Measurements from ENCODE around the gene ZNF287.
"Not testable (repeated sequence)": the region's sequence is repeated elsewhere in the genome, so short reads cannot be mapped to it uniquely, and the experiment has no call there.

ZNF287 gene

GRCh38 chr17:16534236-16534635 lies 34.8 kb downstream of the ZNF287 start:
- Mint-ChIP-seq H3K9me3 (no peaks in the 10 kb centered on the region), H3K36me3 (ENCODE audit: low read depth) (no peaks in the 10 kb centered on the region), H3K27ac (no peak overlapping the region), H3K4me1 (ENCODE audit: low read depth) (peaks cover 23% of the 10 kb centered on the region), H3K4me3 (no peak overlapping the region), H3K27me3 (peaks cover 12% of the 10 kb centered on the region)

GRCh38 chr17:16529906-16530305 lies 39.1 kb downstream of the ZNF287 start:
- H3K27ac Mint-ChIP-seq: no peak overlapping the region

GRCh38 chr17:16527298-16527697 lies 41.7 kb downstream of the ZNF287 start:
- peaks cover 6% of the 10 kb centered on the region for H3K4me1 Mint-ChIP-seq (ENCODE audit: low read depth)
- peaks cover 42% of the 10 kb centered on the region for H3K27me3 Mint-ChIP-seq
- no peaks in the 10 kb centered on the region for H3K9me3 Mint-ChIP-seq
- H3K4me3 Mint-ChIP-seq: no peak overlapping the region
- H3K36me3 Mint-ChIP-seq (ENCODE audit: low read depth): no peaks in the 10 kb centered on the region
- H3K27ac Mint-ChIP-seq: no peak overlapping the region

More at GRCh38 chr17:16529906-16530305, 39.1 kb downstream of the ZNF287 start:
- Mint-ChIP-seq H3K4me3 (no peak overlapping the region), H3K36me3 (ENCODE audit: low read depth) (no peaks in the 10 kb centered on the region), H3K27me3 (peaks cover 37% of the 10 kb centered on the region), H3K4me1 (ENCODE audit: low read depth) (peaks cover 2% of the 10 kb centered on the region), H3K9me3 (no peaks in the 10 kb centered on the region)

GRCh38 chr17:16525556-16525955 lies 43.4 kb downstream of the ZNF287 start:
- H3K4me3 Mint-ChIP-seq; H3K27ac Mint-ChIP-seq; H3K9me3 Mint-ChIP-seq; H3K4me1 Mint-ChIP-seq (ENCODE audit: low read depth); H3K36me3 Mint-ChIP-seq (ENCODE audit: low read depth): not testable (repeated sequence)
- peaks cover 37% of the 10 kb centered on the region for H3K27me3 Mint-ChIP-seq

- Mint-ChIP-seq H3K4me3 (no peak overlapping the region), H3K27me3 (peaks cover 42% of the 10 kb centered on the region), H3K9me3 (no peaks in the 10 kb centered on the region), H3K27ac (no peak overlapping the region), H3K4me1 (ENCODE audit: low read depth) (peaks cover 6% of the 10 kb centered on the region), H3K36me3 (ENCODE audit: low read depth) (no peaks in the 10 kb centered on the region)
Observed at GRCh38 chr17:16521070-16521727, 47.8 kb downstream of the ZNF287 start.

GRCh38 chr17:16519021-16519420 lies 50.0 kb downstream of the ZNF287 start:
- Mint-ChIP-seq H3K4me3 (no peak overlapping the region), H3K27ac (no peak overlapping the region), H3K27me3 (peaks cover 40% of the 10 kb centered on the region), H3K36me3 (ENCODE audit: low read depth) (no peaks in the 10 kb centered on the region), H3K4me1 (ENCODE audit: low read depth) (peaks cover 2% of the 10 kb centered on the region), H3K9me3 (no peaks in the 10 kb centered on the region)

GRCh38 chr17:16517477-16517876 lies 51.5 kb downstream of the ZNF287 start:
- H3K9me3 Mint-ChIP-seq: no peaks in the 10 kb centered on the region
- peaks cover 42% of the 10 kb centered on the region for H3K27me3 Mint-ChIP-seq
- H3K4me1 Mint-ChIP-seq (ENCODE audit: low read depth): no peaks in the 10 kb centered on the region
- H3K4me3 Mint-ChIP-seq: no peak overlapping the region
- no peaks in the 10 kb centered on the region for H3K36me3 Mint-ChIP-seq (ENCODE audit: low read depth)
- no peak overlapping the region for H3K27ac Mint-ChIP-seq

GRCh38 chr17:16516594-16517051 lies 52.4 kb downstream of the ZNF287 start:
- Mint-ChIP-seq H3K36me3 (ENCODE audit: low read depth) (no peaks in the 10 kb centered on the region), H3K27me3 (peaks cover 42% of the 10 kb centered on the region), H3K4me3 (no peak overlapping the region), H3K27ac (no peak overlapping the region), H3K9me3 (no peaks in the 10 kb centered on the region), H3K4me1 (ENCODE audit: low read depth) (peaks cover 6% of the 10 kb centered on the region)

- Mint-ChIP-seq H3K27ac (no peak overlapping the region), H3K27me3 (peaks cover 42% of the 10 kb centered on the region), H3K4me3 (no peak overlapping the region), H3K36me3 (ENCODE audit: low read depth) (no peaks in the 10 kb centered on the region), H3K4me1 (ENCODE audit: low read depth) (peaks cover 8% of the 10 kb centered on the region), H3K9me3 (no peaks in the 10 kb centered on the region)
Observed at GRCh38 chr17:16515933-16516332, 53.1 kb downstream of the ZNF287 start.

- Mint-ChIP-seq H3K4me3 (no peak overlapping the region), H3K4me1 (ENCODE audit: low read depth) (peaks cover 8% of the 10 kb centered on the region), H3K27ac (no peak overlapping the region), H3K27me3 (peaks cover 30% of the 10 kb centered on the region), H3K36me3 (ENCODE audit: low read depth) (no peaks in the 10 kb centered on the region), H3K9me3 (no peaks in the 10 kb centered on the region)
Observed at GRCh38 chr17:16513873-16514272, 55.1 kb downstream of the ZNF287 start.

- H3K27me3 Mint-ChIP-seq: peaks cover 19% of the 10 kb centered on the region
- no peak overlapping the region for H3K27ac Mint-ChIP-seq
Observed at GRCh38 chr17:16512011-16512410, 57.0 kb downstream of the ZNF287 start.

GRCh38 chr17:16511593-16511992 lies 57.4 kb downstream of the ZNF287 start:
- no peak overlapping the region for H3K4me3 Mint-ChIP-seq
- peaks cover 15% of the 10 kb centered on the region for H3K27me3 Mint-ChIP-seq
- no peak overlapping the region for H3K27ac Mint-ChIP-seq
- no peaks in the 10 kb centered on the region for H3K36me3 Mint-ChIP-seq (ENCODE audit: low read depth)
- H3K9me3 Mint-ChIP-seq: no peaks in the 10 kb centered on the region
- H3K4me1 Mint-ChIP-seq (ENCODE audit: low read depth): peaks cover 8% of the 10 kb centered on the region

More at GRCh38 chr17:16512011-16512410, 57.0 kb downstream of the ZNF287 start:
- Mint-ChIP-seq H3K4me1 (ENCODE audit: low read depth) (peaks cover 8% of the 10 kb centered on the region), H3K36me3 (ENCODE audit: low read depth) (no peaks in the 10 kb centered on the region), H3K9me3 (no peaks in the 10 kb centered on the region), H3K4me3 (no peak overlapping the region)

- Mint-ChIP-seq H3K36me3 (ENCODE audit: low read depth) (no peaks in the 10 kb centered on the region), H3K27ac (no peak overlapping the region), H3K27me3 (no peaks in the 10 kb centered on the region), H3K9me3 (no peaks in the 10 kb centered on the region), H3K4me1 (ENCODE audit: low read depth) (peaks cover 8% of the 10 kb centered on the region), H3K4me3 (no peak overlapping the region)
Observed at GRCh38 chr17:16507918-16508533, 61.0 kb downstream of the ZNF287 start.

- H3K27ac Mint-ChIP-seq: no peak overlapping the region
- no peak overlapping the region for H3K4me3 Mint-ChIP-seq
- no peaks in the 10 kb centered on the region for H3K36me3 Mint-ChIP-seq (ENCODE audit: low read depth)
- H3K4me1 Mint-ChIP-seq (ENCODE audit: low read depth): no peaks in the 10 kb centered on the region
- no peaks in the 10 kb centered on the region for H3K9me3 Mint-ChIP-seq
- no peaks in the 10 kb centered on the region for H3K27me3 Mint-ChIP-seq
Observed at GRCh38 chr17:16506188-16506587, 62.8 kb downstream of the ZNF287 start.

- Mint-ChIP-seq H3K4me1 (ENCODE audit: low read depth) (no peaks in the 10 kb centered on the region), H3K9me3 (no peaks in the 10 kb centered on the region), H3K27ac (no peak overlapping the region), H3K36me3 (ENCODE audit: low read depth) (no peaks in the 10 kb centered on the region), H3K27me3 (no peaks in the 10 kb centered on the region), H3K4me3 (no peak overlapping the region)
Observed at GRCh38 chr17:16504984-16505383, 64.0 kb downstream of the ZNF287 start.

All from stimulated activated naive CD8-positive, alpha-beta T cell treated with anti-CD3 and anti-CD28 coated beads, Interleukin-15, Interleukin-2, amounts not matched to agents 100 ng/mL and 50 ng/mL, for 24 hours (primary cell).